GM12874 (cell line): ENCODE results near the gene IRS1.

ENCODE experiments used
- CTCF ChIP-seq: IDR thresholded peaks from 2 replicates; pipeline ENCODE4 v1.5.1; 2011; ENCODE audit warnings: low read depth, mild to moderate bottlenecking, control low read depth, low read length, moderate library complexity; ENCODE audit not compliant: insufficient read depth

Gene IRS1

DNA sequence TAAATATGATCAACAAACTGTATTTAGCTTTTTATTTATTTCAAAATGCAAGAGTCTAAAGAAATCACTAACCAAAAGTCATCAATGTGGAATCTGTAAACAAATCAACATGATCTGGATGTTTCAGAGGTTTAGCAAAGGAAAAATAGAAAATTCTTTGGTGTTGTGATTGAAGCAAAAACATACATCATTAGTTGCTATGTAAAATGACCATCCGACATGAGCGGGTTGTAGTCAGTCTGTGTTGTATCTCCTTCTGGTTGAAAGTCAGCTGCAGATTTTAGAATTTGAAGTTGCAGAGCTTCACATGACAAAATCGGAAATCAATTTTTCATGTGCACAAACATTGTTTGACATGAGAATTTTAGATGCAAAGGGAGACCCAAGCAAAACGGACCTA is 63.2 kb downstream of the IRS1 start:
- no peak for TF ChIP-seq CTCF

DNA sequence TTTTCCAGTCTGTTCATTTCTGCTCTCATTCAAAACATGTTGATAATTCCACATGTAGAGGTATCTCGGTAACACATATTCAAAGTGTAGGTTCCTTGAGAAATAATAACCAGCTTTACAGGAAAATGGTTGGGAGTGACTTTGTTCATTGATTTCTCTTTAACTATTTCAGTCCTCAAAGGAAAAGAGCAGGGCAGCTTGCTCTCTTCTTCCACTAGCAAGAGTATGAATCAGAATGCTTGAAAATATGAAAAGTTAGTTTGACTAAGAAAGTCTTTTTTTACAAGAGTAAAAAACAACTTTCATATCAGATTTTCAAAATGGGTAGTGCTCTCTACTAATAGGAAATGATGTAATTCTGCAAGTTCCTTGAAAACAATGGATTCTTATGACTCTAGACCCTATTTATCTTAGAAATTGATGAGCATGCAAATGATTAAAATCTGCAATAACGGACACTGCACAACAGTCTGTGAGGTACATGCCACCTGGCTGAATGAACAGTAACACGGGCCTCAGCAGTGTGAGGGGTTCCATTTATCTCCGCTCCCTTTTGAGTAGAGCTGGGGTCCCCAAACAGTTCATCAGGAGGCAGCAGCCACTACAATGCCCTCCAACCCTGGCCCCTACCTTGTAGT is 65.6 kb downstream of the IRS1 start:
- TF ChIP-seq CTCF, result no peak

DNA sequence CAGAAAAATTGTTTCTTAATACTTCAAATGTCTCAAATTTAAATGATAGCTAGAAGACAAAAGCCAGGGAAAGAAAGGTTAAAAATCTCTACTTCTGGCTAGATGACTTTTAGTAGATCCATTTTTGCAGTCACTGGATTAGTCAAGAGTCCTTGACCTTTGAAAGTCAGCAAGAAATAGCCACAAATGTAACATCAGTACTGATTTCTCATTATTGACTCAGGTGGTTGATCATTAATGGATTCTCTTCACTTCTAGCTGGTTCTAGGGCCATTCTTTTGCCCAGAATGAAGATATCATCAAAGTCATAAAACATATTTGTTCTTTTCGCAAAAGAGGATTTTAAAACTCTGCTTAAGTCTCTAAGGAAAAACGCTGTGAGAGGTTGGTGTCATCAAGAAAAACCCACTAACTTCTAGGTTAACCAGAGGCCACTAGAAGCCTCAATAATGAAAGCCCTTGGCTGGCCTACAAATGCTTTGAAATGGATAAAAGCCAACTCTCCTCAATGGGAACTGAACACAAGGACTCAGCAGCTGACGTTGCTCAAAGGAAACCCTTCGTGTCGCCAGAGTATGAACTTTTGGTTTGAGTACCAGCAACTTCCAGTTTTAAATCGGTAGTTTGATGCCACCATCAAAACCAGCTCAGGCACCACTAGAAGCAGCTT is 66.3 kb downstream of the IRS1 start:
- TF ChIP-seq CTCF, result no peak

DNA sequence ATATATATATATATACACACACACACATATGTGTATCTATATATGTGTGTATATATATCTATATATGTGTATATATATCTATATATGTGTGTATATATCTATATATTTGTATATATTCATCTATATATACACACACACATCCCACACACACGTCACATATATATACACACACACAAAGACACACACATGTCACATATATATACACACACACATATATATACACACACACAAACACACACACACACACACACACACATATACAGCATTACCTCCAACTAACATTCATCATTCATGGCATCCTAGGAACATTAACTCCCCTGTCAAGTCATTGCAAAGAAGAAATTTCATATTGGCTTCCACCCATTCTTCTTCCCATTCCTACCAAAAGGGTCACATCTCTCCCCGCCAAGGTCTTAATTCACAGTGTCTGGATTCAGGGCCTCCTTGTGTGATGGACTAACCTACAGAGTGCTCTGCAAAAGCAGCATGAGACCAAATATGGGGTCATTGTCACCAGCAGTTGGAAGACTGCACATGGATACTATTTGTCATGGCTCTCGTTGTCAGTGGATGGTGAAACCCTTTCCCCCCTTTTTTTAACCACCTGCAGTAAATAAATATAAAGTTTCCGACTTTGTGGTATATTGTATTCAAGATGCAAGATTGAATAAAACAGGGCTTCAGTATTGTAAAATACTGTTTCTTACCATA is 67.0 kb downstream of the IRS1 start:
- TF ChIP-seq CTCF, result no peak

DNA sequence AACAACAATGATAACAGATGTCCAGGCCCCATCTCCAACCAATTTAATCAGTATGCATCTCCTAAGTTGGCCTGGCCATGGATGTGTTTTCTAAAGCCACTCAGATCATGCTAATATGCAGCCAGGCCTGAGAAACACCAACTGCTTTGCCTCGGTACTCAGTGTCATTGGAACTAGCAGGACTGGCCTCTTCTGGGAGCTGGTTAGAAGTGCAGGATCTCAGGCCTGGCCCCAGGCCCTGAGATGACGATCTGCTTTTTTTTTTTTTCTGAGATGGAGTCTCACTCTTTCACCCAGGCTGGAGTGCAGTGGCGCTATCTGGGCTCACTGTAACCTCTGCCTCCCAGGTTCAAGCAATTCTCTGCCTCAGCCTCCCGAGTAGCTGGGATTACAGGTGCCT is 69.1 kb downstream of the IRS1 start:
- no peak for TF ChIP-seq CTCF

DNA sequence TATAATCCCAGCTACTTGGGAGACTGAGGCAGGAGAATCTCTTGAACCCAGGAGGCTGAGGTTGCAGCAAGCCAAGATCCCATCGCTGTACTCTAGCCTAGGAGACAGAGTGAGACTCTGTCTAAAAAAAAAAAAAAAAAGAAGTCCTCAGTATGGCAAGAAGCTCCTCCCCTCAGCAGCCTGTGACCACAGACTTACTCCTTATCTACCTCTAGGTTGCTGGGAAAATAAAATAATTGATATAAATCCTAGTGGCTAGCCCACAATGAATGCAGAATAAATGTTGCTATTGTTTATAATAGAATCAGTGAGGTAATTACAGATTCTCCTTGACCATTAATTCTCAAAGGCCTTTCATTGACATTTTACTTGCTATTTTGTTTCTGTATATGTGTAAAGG is 70.6 kb downstream of the IRS1 start:
- no peak for TF ChIP-seq CTCF

DNA sequence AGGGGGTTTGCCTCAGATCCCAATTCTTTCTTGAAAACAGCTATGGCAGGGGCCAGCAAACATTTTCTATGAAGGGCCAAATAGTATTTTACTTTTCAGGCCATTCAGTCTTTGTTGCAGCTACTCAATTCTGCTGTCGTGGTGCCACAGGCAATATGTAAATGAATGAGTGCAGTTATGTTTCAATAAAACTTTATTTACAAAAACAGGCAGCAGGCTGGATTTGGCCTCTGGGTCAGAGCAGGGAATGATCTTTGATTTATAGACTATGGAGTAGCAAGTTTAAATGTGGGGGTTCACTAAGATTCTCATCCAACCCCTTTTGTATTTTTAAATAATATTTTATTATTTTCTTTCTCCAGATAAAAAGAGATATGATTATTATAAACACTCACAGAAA is 72.4 kb downstream of the IRS1 start:
- no peak for TF ChIP-seq CTCF
